Osteoblast (primary cell): Measurements from ENCODE around the gene TPGS1. TPM values are rescaled to one million over a fixed set of nuclear protein-coding genes. Genes with fewer than 3 reads are reported as not detected.
"Not testable (repeated sequence)": the region's sequence is repeated elsewhere in the genome, so short reads cannot be mapped to it uniquely, and the experiment has no call there.

Experiments
- DNase-seq: peaks from one replicate; pipeline ENCODE4 v3.0.0; 2011; ENCODE audit warnings: low spot score, mixed read lengths; ENCODE audit not compliant: insufficient read length; ENCODE audit errors: missing footprints
- H2AFZ ChIP-seq: 2 replicates; pipeline ENCODE4 v1.6.0; 2011; ENCODE audit warnings: mild to moderate bottlenecking, low read length
- H3K27ac ChIP-seq: 2 replicates; pipeline ENCODE4 v1.5.1; 2011; ENCODE audit warnings: mild to moderate bottlenecking, low read depth, low read length, moderate library complexity
- H3K27me3 ChIP-seq: 2 replicates; pipeline ENCODE4 v1.6.0; 2012; ENCODE audit warnings: mild to moderate bottlenecking, control low read depth, inconsistent platforms, low read length, moderate library complexity; ENCODE audit not compliant: insufficient read depth
- H3K36me3 ChIP-seq: 2 replicates; pipeline ENCODE4 v1.5.1; 2011; ENCODE audit warnings: mild to moderate bottlenecking, low read length, control low read depth, moderate library complexity; ENCODE audit not compliant: insufficient read depth
- H3K4me1 ChIP-seq: 2 replicates; pipeline ENCODE4 v1.5.1; 2011; ENCODE audit warnings: mild to moderate bottlenecking, low read length, control low read depth, moderate library complexity; ENCODE audit not compliant: insufficient read depth
- H3K4me2 ChIP-seq: 2 replicates; pipeline ENCODE4 v1.6.0; 2011; ENCODE audit warnings: mild to moderate bottlenecking, low read length; ENCODE audit not compliant: insufficient read depth
- H3K4me3 ChIP-seq: fragments of 200-600 bp; sonication (generic); 3 replicates; pipeline ENCODE4 v1.5.1; 2012; ENCODE audit warnings: mild to moderate bottlenecking, low read length, inconsistent platforms; ENCODE audit not compliant: insufficient read depth
- H3K79me2 ChIP-seq: 2 replicates; pipeline ENCODE4 v1.6.0; 2012; ENCODE audit warnings: mild to moderate bottlenecking, low read length, control low read depth, inconsistent platforms; ENCODE audit not compliant: insufficient read depth
- H3K9me3 ChIP-seq: 2 replicates; pipeline ENCODE4 v1.5.1; 2011; ENCODE audit warnings: low read depth, low read length, control low read depth
- H4K20me1 ChIP-seq: 2 replicates; pipeline ENCODE4 v1.6.0; 2012; ENCODE audit warnings: mild to moderate bottlenecking, low read length, control low read depth; ENCODE audit not compliant: insufficient read depth
- total RNA-seq: library from RNA; depleted of rRNA; stranded (reverse); fragments of >200 nt; gene quantifications from 2 replicates; pipeline ENCODE4 v1.2.3, GENCODE V29; 2012
- TF ChIP-seq, protein P1 (sequence below): IDR thresholded peaks from 2 replicates; pipeline ENCODE4 v1.5.1; 2011; ENCODE audit warnings: mild to moderate bottlenecking, low read depth, low read length, moderate library complexity; ENCODE audit errors: extremely low read depth

TPGS1 gene
- total RNA-seq, 1 donor: 47.8 TPM

- no peak overlapping the region for H3K27ac ChIP-seq
- H4K20me1 ChIP-seq: no peaks in the 10 kb centered on the region
- H3K79me2 ChIP-seq: no peaks in the 10 kb centered on the region
- H2AFZ ChIP-seq: peak overlapping the region; percentile 85
- TF ChIP-seq, protein P1, sequence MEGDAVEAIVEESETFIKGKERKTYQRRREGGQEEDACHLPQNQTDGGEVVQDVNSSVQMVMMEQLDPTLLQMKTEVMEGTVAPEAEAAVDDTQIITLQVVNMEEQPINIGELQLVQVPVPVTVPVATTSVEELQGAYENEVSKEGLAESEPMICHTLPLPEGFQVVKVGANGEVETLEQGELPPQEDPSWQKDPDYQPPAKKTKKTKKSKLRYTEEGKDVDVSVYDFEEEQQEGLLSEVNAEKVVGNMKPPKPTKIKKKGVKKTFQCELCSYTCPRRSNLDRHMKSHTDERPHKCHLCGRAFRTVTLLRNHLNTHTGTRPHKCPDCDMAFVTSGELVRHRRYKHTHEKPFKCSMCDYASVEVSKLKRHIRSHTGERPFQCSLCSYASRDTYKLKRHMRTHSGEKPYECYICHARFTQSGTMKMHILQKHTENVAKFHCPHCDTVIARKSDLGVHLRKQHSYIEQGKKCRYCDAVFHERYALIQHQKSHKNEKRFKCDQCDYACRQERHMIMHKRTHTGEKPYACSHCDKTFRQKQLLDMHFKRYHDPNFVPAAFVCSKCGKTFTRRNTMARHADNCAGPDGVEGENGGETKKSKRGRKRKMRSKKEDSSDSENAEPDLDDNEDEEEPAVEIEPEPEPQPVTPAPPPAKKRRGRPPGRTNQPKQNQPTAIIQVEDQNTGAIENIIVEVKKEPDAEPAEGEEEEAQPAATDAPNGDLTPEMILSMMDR: peak; percentile 51
- peak overlapping the region; percentile 60 for H3K4me3 ChIP-seq
- H3K4me2 ChIP-seq: peak overlapping the region; percentile 69
- peak; percentile 98 for DNase-seq
- no peaks in the 10 kb centered on the region for H3K9me3 ChIP-seq
- H3K36me3 ChIP-seq: no peaks in the 10 kb centered on the region
- H3K4me1 ChIP-seq: no peaks in the 10 kb centered on the region
- peaks cover 4% of the 10 kb centered on the region for H3K27me3 ChIP-seq
Measured at GRCh38 chr19:480016-480855, 27.1 kb upstream of the TPGS1 start.

DNA sequence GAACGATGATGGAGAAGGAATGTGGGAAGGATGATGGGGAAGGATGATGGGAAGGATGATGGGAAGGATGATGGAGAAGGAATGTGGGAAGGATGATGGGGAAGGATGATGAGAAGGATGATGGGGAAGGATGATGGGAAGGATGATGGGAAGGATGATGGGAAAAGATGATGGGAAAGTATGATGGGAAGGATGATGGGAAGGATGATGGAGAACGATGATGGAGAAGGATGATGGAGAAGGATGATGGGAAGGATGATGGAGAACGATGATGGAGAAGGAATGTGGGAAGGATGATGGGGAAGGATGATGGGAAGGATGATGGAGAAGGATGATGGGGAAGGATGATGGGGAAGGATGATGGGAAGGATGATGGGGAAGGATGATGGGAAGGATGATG is 26.2 kb upstream of the TPGS1 start:
- not testable (repeated sequence) for H4K20me1 ChIP-seq, H3K4me2 ChIP-seq, DNase-seq, H3K36me3 ChIP-seq, H3K9me3 ChIP-seq, H3K4me1 ChIP-seq, H3K27me3 ChIP-seq, H3K4me3 ChIP-seq, H3K27ac ChIP-seq, H2AFZ ChIP-seq, H3K79me2 ChIP-seq

DNA sequence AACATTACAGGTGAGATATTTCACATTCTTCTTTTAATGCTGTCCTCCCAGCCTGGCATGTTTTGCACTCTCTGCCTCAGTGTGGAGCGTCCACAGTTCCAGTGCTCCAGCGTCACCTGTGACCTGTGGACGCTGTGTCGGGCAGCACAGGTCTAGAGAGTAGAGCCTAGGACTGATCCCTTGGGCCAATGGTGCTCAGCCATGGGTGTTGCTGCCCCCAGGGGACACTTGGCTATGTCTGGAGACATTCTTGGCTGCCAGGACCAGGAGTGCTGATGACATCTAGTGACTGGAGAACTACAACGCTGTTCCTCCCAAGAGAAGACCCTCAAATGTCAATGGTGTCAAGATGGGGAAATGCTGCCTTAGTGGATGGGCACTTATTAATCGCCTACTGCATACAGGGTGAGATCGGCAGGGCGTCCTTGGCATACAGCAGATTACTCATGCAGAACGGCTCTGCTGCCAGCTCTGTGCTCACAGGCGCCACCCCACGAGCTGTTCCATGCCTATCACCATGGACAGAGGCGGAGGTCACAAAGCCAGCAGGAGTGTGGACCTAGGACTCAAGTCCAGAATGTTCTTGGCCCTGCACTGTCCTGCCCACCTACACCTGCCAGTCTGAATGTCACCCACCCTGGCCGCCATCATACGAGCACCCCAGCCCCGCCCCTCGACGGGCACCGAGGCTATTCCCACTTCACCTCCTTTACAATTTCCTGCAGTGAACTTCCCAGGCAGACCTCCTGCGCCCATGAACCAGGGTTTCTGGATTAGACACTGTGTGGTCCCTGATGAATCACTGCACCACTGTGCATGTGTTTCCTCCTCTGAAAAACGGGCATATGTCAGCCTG is 24.9 kb upstream of the TPGS1 start:
- no peak overlapping the region for H3K27ac ChIP-seq

DNA sequence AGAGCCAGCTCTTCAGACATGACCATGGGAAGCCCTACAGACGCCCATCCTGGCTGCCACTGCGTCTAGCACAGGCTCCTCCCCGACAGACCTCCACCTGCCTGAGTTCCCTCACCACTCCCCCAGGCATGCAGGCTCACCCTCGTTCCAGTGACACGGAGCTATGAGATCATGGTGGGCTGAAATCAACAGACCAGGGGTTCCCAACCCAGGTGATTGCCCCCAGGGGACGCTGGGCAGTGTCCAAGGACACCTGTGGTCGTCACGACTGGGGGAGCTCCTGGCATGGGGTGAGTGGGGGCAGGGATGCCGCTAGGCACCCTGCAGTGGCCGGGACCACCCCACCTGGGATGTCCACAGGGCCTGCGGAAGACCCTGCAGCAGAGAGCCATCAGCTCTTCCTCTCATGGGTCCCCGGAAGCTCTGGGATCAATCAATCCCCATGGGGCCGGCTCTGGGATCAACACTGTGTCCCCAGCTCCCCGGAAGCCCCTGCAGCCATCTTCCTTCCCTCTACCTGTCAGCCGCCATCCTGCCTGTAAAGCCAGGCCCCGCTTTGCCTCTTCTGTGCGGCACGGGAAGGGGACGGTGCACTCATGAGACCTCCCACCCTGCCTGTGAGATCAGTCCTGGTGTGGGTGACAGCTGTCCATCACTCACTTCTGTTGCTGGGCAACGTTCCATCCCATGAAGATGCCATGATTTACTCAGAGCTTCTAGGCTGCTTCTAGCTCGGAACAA is 23.8 kb upstream of the TPGS1 start:
- TF ChIP-seq, protein P1: no peak
- Histone ChIP-seq H3K4me1 (peaks cover 8% of the 10 kb centered on the region), H3K27me3 (peaks cover 2% of the 10 kb centered on the region), H3K79me2 (no peaks in the 10 kb centered on the region), H3K4me2 (no peak overlapping the region), H3K4me3 (no peak overlapping the region), H2AFZ (no peak overlapping the region), H4K20me1 (no peaks in the 10 kb centered on the region), H3K9me3 (no peaks in the 10 kb centered on the region), H3K27ac (no peak overlapping the region), H3K36me3 (no peaks in the 10 kb centered on the region)
- peak; percentile 67 for DNase-seq

More for the DNA sequence above, 24.9 kb upstream of the TPGS1 start:
- TF ChIP-seq, protein P1: no peak
- Histone ChIP-seq H4K20me1 (no peaks in the 10 kb centered on the region), H3K9me3 (no peaks in the 10 kb centered on the region), H3K79me2 (no peaks in the 10 kb centered on the region), H2AFZ (no peak overlapping the region), H3K27me3 (peaks cover 2% of the 10 kb centered on the region), H3K4me2 (no peak overlapping the region), H3K36me3 (no peaks in the 10 kb centered on the region), H3K4me1 (peaks cover 8% of the 10 kb centered on the region), H3K4me3 (no peak overlapping the region)
- peak; percentile 74 for DNase-seq
